Upper lobe of left lung (tissue), 6 donors: ENCODE measurements around the gene ANKRD26. TPM values are rescaled to one million over a fixed set of nuclear protein-coding genes. Genes with fewer than 3 reads are reported as not detected.

Experiments
- ATAC-seq, 2 donors: fragments of 200-7000 bp; cut with Tn5 transposase; one replicate each; pipeline ENCODE4 v1.9.1; 2022; ENCODE audit warnings: mild to moderate bottlenecking in 2 of 2, moderate library complexity in 2 of 2; ENCODE audit not compliant: low FRiP score in 2 of 2
- DNase-seq, 2 donors: peaks; one replicate each; pipeline ENCODE4 v3.0.0-alpha.2; 2019 to 2020
- H3K27ac ChIP-seq, 4 donors: fragments of 200-600 bp; sonication (generic); one replicate each; pipeline ENCODE4 v1.5.1; 2016 to 2019
- H3K27me3 ChIP-seq, 4 donors: fragments of 200-600 bp; sonication (generic); one replicate each; pipeline ENCODE4 v1.5.1; 2017 to 2019
- H3K36me3 ChIP-seq, 4 donors: fragments of 200-600 bp; sonication (generic); one replicate each; pipeline ENCODE4 v1.5.1; 2016 to 2019
- H3K4me1 ChIP-seq, 4 donors: fragments of 200-600 bp; sonication (generic); one replicate each; pipeline ENCODE4 v1.5.1; 2018 to 2019
- H3K4me3 ChIP-seq, 4 donors: fragments of 200-600 bp; sonication (generic); one replicate each; pipeline ENCODE4 v1.5.1; 2017 to 2019; ENCODE audit warnings: mild to moderate bottlenecking in 2 of 4, moderate library complexity in 1 of 4
- H3K9me3 ChIP-seq, 4 donors: fragments of 200-600 bp; sonication (generic); one replicate each; pipeline ENCODE4 v1.5.1; 2018 to 2019
- EP300 ChIP-seq, 4 donors: sonication (generic); formaldehyde crosslinking; IDR thresholded peaks; one replicate each; pipeline ENCODE4 v1.5.1; 2017; ENCODE audit warnings: antibody characterized with exemption in 4 of 4, control low read depth in 2 of 4
- POLR2A ChIP-seq, 4 donors: fragments of 450-650 bp; IDR thresholded peaks; one replicate each; pipeline ENCODE4 v1.5.1; 2016 to 2017; ENCODE audit warnings: antibody characterized with exemption in 4 of 4, mild to moderate bottlenecking in 2 of 4
- POLR2AphosphoS5 ChIP-seq, 2 donors: sonication (generic); formaldehyde crosslinking; IDR thresholded peaks; one replicate each; pipeline ENCODE4 v1.5.1; 2017; ENCODE audit warnings: antibody characterized with exemption in 2 of 2
- WGBS, 2 donors: methylation state at CpG; one replicate each; pipeline ENCODE4 v1.1.5; 2017 to 2018; 5-methylcytosine and 5-hydroxymethylcytosine counted together
- total RNA-seq, 6 donors: library from RNA; depleted of rRNA in 4 of 6; stranded (reverse); fragments of >200 nt in 4 of 6; gene quantifications; one replicate each; pipeline versions ENCODE4 v1.1.0 to v1.2.1, GENCODE V29; 2016 to 2021
- TF ChIP-seq, protein P1 (sequence below), 6 experiments: fragments of 450-650 bp in 4 of 6; fragments of 200-600 bp in 2 of 6; sonication (generic) in 2 of 6; IDR thresholded peaks; one replicate each; pipeline ENCODE4 v1.5.1; 2016 to 2019; ENCODE audit warnings: antibody characterized with exemption in 6 of 6
- donor health status: DM: no; HTN: no; CAD: no; lungs with moderate emphysema.
- donor health status: DM: no; HTN: yes; CAD: no; lungs with severe emphysema.

The ANKRD26 gene
- total RNA-seq, 6 donors from 2014 or later: 4.9 to 45.1 (median 6.5) TPM

DNA sequence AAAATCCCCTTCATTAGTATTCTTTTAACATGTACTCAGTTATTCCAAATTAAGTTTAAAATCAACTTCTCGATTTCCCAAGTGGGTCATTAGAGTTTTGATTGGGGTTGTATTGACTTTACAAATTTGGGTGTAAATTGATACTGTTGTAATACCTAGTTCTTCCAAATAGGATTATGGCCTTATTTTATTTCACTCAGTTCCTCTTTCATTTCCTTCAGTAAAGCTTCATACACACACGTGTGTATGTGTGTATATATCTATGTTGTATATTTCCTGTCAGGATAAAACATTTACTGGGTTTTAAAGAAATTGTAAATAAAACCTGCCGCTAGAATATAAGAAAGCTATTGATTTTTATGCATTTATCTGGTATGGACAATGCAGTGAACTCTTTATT lies 38.0 kb upstream of the ANKRD26 start:
- TF ChIP-seq POLR2AphosphoS5 (IDR thresholded peaks at IDR 0.05) (no peak), POLR2A (IDR thresholded peaks at IDR 0.05) (no peak), EP300 (IDR thresholded peaks at IDR 0.05) (no peak)
- TF ChIP-seq, protein P1, sequence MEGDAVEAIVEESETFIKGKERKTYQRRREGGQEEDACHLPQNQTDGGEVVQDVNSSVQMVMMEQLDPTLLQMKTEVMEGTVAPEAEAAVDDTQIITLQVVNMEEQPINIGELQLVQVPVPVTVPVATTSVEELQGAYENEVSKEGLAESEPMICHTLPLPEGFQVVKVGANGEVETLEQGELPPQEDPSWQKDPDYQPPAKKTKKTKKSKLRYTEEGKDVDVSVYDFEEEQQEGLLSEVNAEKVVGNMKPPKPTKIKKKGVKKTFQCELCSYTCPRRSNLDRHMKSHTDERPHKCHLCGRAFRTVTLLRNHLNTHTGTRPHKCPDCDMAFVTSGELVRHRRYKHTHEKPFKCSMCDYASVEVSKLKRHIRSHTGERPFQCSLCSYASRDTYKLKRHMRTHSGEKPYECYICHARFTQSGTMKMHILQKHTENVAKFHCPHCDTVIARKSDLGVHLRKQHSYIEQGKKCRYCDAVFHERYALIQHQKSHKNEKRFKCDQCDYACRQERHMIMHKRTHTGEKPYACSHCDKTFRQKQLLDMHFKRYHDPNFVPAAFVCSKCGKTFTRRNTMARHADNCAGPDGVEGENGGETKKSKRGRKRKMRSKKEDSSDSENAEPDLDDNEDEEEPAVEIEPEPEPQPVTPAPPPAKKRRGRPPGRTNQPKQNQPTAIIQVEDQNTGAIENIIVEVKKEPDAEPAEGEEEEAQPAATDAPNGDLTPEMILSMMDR (IDR thresholded peaks at IDR 0.05): no peak
- DNase-seq (no peak), ATAC-seq (no peak)
- WGBS, 2 donors: 80 to 81% methylated on average over 3 of the region's 3 CpGs
- Histone ChIP-seq H3K4me1 (no peaks in the 10 kb centered on the region), H3K9me3 (no peaks in the 10 kb centered on the region), H3K27me3 (no peaks in the 10 kb centered on the region), H3K36me3 (peaks cover 10 to 90% (median 34%) of the 10 kb centered on the region in 4 donors), H3K27ac (no peak overlapping the region), H3K4me3 (no peak overlapping the region)

DNA sequence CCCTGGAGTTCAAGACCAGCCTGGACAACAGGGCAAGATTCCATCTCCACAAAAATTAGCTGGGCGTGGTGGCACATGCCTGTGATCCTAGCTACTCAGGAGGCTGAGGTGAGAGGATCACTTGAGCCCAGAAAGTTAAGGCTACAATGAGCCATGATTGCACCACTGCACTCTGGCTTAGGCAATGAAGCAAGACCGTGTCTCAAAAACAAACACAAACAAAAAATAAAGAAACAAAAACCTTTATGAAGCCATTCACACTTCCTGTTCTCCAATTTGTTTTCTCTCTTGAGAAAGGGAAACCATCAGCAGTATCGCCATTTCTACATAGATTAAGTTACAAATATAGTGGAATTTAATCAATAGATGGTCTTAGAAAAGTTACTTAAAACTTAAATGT lies 34.1 kb upstream of the ANKRD26 start:
- ATAC-seq: no peak
- no peak overlapping the region for H3K4me3 ChIP-seq
- 87 to 94% methylated on average over 3 of the region's 3 CpGs for WGBS, 2 donors
- H3K27me3 ChIP-seq: no peaks in the 10 kb centered on the region
- no peaks in the 10 kb centered on the region for H3K4me1 ChIP-seq
- no peak for DNase-seq
- TF ChIP-seq, protein P1 (IDR thresholded peaks at IDR 0.05): no peak
- TF ChIP-seq POLR2AphosphoS5 (IDR thresholded peaks at IDR 0.05) (no peak), EP300 (IDR thresholded peaks at IDR 0.05) (no peak), POLR2A (IDR thresholded peaks at IDR 0.05) (no peak)
- no peaks in the 10 kb centered on the region for H3K9me3 ChIP-seq
- H3K27ac ChIP-seq: no peak overlapping the region
- peaks cover 27 to 90% (median 39%) of the 10 kb centered on the region in 4 donors for H3K36me3 ChIP-seq

DNA sequence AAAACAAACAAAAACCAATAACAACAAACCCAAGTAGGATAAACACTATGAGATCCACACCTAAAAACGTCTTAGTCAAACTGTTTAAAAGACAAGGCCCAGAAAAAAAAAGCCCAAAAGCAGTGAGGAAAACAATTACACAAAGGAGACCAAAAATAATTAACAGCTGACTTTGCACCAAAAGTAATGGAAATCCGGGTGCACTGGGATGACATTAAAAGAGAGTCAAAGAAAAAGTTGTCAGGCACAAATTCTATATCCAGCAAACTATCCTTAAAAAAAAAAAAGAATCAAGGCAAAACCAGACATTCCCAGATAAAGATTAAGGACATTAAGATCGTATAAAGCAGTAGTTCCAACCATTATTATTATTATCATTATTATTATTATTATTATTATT lies 7.9 kb upstream of the ANKRD26 start:
- Histone ChIP-seq H3K4me1 (no peaks in the 10 kb centered on the region), H3K9me3 (no peaks in the 10 kb centered on the region), H3K36me3 (peaks cover 16 to 55% (median 24%) of the 10 kb centered on the region in 4 donors), H3K27ac (no peak overlapping the region), H3K4me3 (no peak overlapping the region), H3K27me3 (no peaks in the 10 kb centered on the region)
- no peak for TF ChIP-seq POLR2A (IDR thresholded peaks at IDR 0.05)
- TF ChIP-seq, protein P1 (IDR thresholded peaks at IDR 0.05): no peak
- TF ChIP-seq EP300 (IDR thresholded peaks at IDR 0.05): no peak
- no peak for TF ChIP-seq POLR2AphosphoS5 (IDR thresholded peaks at IDR 0.05)
- 91 to 95% methylated on average over 3 of the region's 3 CpGs for WGBS, 2 donors
- DNase-seq: no peak
- no peak for ATAC-seq

DNA sequence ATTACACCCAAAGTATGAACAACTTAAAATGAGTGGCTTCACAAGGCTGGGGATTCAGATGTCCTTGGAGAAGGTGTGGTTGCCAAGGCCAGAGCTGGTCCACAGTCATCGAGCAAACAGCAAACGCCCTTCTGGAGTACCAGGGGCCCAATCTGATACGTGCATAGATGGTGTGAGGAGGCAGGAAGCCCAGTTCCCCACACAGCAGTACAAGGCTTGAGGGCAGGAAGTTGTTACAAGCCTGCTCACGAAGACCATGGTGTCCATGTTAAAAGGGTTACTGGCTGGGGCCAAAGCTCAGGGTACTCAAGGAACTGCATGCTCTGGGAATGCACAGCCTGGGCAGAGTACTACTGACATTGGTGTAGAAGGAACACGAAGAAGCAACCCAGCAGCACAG lies 4.6 kb upstream of the ANKRD26 start:
- TF ChIP-seq POLR2AphosphoS5 (IDR thresholded peaks at IDR 0.05): no peak
- no peak for TF ChIP-seq EP300 (IDR thresholded peaks at IDR 0.05)
- no peak for TF ChIP-seq POLR2A (IDR thresholded peaks at IDR 0.05)
- TF ChIP-seq, protein P1 (IDR thresholded peaks at IDR 0.05): no peak
- Histone ChIP-seq H3K4me3 (no peak overlapping the region), H3K4me1 (peaks cover 0 to 11% (median 5%) of the 10 kb centered on the region in 4 donors), H3K27ac (no peak overlapping the region), H3K9me3 (no peaks in the 10 kb centered on the region), H3K27me3 (no peaks in the 10 kb centered on the region), H3K36me3 (peaks cover 0 to 22% (median 0%) of the 10 kb centered on the region in 4 donors)
- DNase-seq: no peak
- 84 to 85% methylated on average over 4 to 5 of the region's 5 CpGs for WGBS, 2 donors
- no peak for ATAC-seq

DNA sequence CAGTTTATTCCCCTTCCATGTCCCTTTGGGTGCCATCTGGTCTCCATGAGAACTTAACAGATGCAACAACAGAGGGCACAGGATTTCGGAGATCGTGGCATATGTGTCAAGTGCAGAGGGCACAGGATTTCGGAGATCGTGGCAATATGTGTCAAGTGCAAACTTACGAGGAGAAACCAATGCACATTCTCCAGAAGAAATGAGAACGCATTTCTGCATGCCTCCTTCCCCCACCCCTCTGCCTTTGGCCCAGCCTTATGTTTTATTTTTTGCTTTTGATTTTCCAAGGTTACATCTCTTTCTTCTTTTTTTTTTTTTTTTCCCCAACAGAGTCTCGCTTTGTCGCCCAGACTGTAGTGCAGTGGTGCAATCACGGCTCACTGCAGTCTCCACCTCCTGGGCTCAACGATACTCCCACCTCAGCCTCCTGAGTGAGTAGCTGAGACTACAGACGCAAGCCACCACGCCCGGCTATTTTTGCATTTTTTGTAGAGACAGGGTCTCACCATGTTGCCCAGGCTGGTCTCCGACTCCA lies 586 bp upstream of the ANKRD26 start:
- TF ChIP-seq POLR2AphosphoS5 (IDR thresholded peaks at IDR 0.05): no peak
- ATAC-seq: peak in 1 of 2 donors; percentile 28
- Histone ChIP-seq H3K27me3 (no peaks in the 10 kb centered on the region), H3K9me3 (no peaks in the 10 kb centered on the region), H3K4me3 (peak overlapping the region; percentile 18 to 91 (median 73)), H3K36me3 (no peaks in the 10 kb centered on the region), H3K27ac (peak overlapping the region; percentile 82 to 92 (median 88)), H3K4me1 (peaks cover 9 to 24% (median 13%) of the 10 kb centered on the region in 4 donors)
- 42 to 44% methylated on average over 14 of the region's 14 CpGs for WGBS, 2 donors
- DNase-seq: no peak
